IPS-18a (cell line): ENCODE measurements around the gene ABCA1.
"Not testable (repeated sequence)": the region's sequence is repeated elsewhere in the genome, so short reads cannot be mapped to it uniquely, and the experiment has no call there.

Experiments used
- H3K27ac ChIP-seq: one replicate; pipeline ENCODE4 v1.5.1; 2013; ENCODE audit warnings: low read length
- H3K27me3 ChIP-seq: one replicate; pipeline ENCODE4 v1.6.1; 2013; ENCODE audit warnings: mild to moderate bottlenecking, low read length; ENCODE audit not compliant: control insufficient read depth, insufficient read depth
- H3K36me3 ChIP-seq: one replicate; pipeline ENCODE4 v1.6.1; 2013; ENCODE audit warnings: low read depth, low read length; ENCODE audit not compliant: control insufficient read depth
- H3K4me1 ChIP-seq: one replicate; pipeline ENCODE4 v1.6.1; 2013; ENCODE audit warnings: low read depth, low read length; ENCODE audit not compliant: control insufficient read depth
- H3K4me3 ChIP-seq: one replicate; pipeline ENCODE4 v1.5.1; 2013; ENCODE audit warnings: low read length
- H3K9ac ChIP-seq: one replicate; pipeline ENCODE4 v1.6.1; 2013; ENCODE audit warnings: mild to moderate bottlenecking, low read length, moderate library complexity
- H3K9me3 ChIP-seq: one replicate; pipeline ENCODE4 v1.6.1; 2013; ENCODE audit warnings: low read depth, low read length; ENCODE audit not compliant: control insufficient read depth

The ABCA1 gene

DNA sequence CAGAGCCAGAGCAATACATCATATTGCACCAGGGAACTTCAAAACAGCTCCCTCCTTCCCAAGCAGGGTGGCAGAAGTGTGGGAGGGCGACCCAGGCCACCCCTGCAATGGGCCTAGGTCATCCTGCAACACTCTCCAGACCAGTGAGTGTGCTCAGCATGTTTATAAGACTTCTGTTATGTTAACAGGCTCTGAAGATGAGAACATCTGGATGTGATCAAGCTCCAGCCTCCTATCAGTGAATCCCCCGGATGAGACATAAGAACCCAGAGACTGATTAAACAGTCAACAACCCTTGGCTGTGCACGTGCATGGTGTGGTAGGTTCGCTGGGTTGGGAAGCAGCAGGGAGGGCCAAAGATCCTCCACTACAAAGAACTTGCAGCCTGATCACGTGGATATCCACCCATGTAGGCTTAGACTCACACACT, 63.3 kb downstream of the ABCA1 start:
- Histone ChIP-seq H3K4me3 (no peak overlapping the region), H3K9me3 (no peaks in the 10 kb centered on the region), H3K36me3 (no peaks in the 10 kb centered on the region), H3K27ac (no peak overlapping the region), H3K9ac (no peak overlapping the region), H3K27me3 (no peaks in the 10 kb centered on the region), H3K4me1 (peaks cover 49% of the 10 kb centered on the region)

DNA sequence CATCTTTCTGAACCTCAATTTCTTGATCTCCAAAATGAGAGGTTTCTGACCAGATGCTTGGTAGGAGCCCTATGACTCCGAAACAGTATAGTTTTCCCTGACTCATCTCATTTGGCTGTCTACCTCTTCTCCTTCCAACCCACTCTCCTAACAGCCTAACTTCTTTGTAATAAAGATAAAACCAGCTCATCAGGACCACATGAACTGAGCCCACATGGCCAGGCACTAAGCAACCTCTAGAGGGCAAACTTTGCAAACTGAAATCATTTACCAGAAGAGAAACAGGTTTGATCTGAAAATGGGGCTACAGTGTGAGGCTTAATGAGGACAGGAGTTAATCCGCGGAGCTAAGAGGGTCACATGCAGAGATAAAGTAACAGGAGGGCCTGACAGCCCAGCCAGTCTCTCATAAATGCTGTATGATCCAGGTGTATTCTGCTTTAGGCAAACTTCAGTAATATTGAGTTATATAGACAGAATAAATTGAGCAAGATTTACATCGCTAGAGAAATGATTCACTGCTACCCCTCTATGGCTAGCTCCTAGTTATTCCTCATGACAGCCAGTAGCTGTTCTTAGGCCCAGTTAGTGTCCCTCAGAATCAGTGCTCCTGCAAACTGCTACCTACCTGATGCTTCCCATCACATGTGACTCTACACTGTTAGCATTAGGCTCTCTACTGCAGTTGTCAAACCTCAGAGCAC, 64.6 kb downstream of the ABCA1 start:
- Histone ChIP-seq H3K9me3 (no peaks in the 10 kb centered on the region), H3K4me3 (peak overlapping the region; percentile 24), H3K27me3 (no peaks in the 10 kb centered on the region), H3K36me3 (peaks cover 2% of the 10 kb centered on the region), H3K4me1 (peaks cover 38% of the 10 kb centered on the region), H3K9ac (no peak overlapping the region), H3K27ac (no peak overlapping the region)

GRCh38 chr9:104861397-104861796, 66.6 kb downstream of the ABCA1 start:
- H3K9me3 ChIP-seq = no peaks in the 10 kb centered on the region
- H3K27me3 ChIP-seq = no peaks in the 10 kb centered on the region
- H3K4me3 ChIP-seq = no peak overlapping the region
- no peak overlapping the region for H3K9ac ChIP-seq
- H3K36me3 ChIP-seq = peaks cover 2% of the 10 kb centered on the region
- peaks cover 35% of the 10 kb centered on the region for H3K4me1 ChIP-seq
- no peak overlapping the region for H3K27ac ChIP-seq

DNA sequence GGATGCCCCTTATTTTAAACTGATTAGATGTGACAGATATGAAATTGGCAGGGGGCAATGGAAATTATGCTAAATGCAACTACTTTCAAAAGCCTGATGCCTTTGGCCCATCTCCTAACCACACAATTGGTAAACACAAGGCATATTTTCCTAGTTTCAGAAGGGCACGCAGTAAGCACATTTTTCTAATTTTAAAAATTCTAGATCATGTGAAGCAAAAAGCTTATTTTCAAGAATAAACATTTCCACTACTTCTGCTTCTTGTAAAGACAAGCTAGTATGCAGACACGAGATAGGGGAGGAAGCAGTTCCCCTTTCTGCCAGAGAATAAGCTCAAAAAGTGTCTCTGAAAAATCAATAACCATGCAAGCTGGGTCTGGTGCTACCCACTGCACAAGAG, 67.7 kb downstream of the ABCA1 start:
- no peak overlapping the region for H3K9ac ChIP-seq

GRCh38 chr9:104858846-104859245, 69.1 kb downstream of the ABCA1 start:
- H3K9me3 ChIP-seq = no peaks in the 10 kb centered on the region
- peaks cover 23% of the 10 kb centered on the region for H3K4me1 ChIP-seq
- no peak overlapping the region for H3K27ac ChIP-seq
- peaks cover 2% of the 10 kb centered on the region for H3K36me3 ChIP-seq
- no peak overlapping the region for H3K4me3 ChIP-seq
- no peaks in the 10 kb centered on the region for H3K27me3 ChIP-seq
- no peak overlapping the region for H3K9ac ChIP-seq

More for the DNA sequence above, 67.7 kb downstream of the ABCA1 start:
- no peaks in the 10 kb centered on the region for H3K27me3 ChIP-seq
- H3K9me3 ChIP-seq = no peaks in the 10 kb centered on the region
- H3K27ac ChIP-seq = no peak overlapping the region
- H3K4me1 ChIP-seq = peaks cover 35% of the 10 kb centered on the region
- H3K36me3 ChIP-seq = peaks cover 2% of the 10 kb centered on the region
- no peak overlapping the region for H3K4me3 ChIP-seq

GRCh38 chr9:104858271-104858670, 69.7 kb downstream of the ABCA1 start:
- Histone ChIP-seq H3K36me3 (peaks cover 2% of the 10 kb centered on the region), H3K4me1 (peaks cover 17% of the 10 kb centered on the region), H3K9me3 (no peaks in the 10 kb centered on the region), H3K4me3 (no peak overlapping the region), H3K27me3 (no peaks in the 10 kb centered on the region), H3K27ac (no peak overlapping the region), H3K9ac (no peak overlapping the region)

- Histone ChIP-seq H3K27me3 (no peaks in the 10 kb centered on the region), H3K4me1 (peaks cover 1% of the 10 kb centered on the region), H3K36me3 (peaks cover 2% of the 10 kb centered on the region), H3K4me3 (no peak overlapping the region), H3K27ac (no peak overlapping the region), H3K9ac (no peak overlapping the region), H3K9me3 (no peaks in the 10 kb centered on the region)
Observed at GRCh38 chr9:104856413-104856941, 71.5 kb downstream of the ABCA1 start.

- no peaks in the 10 kb centered on the region for H3K4me1 ChIP-seq
- no peaks in the 10 kb centered on the region for H3K9me3 ChIP-seq
- no peaks in the 10 kb centered on the region for H3K27me3 ChIP-seq
- no peak overlapping the region for H3K4me3 ChIP-seq
- H3K27ac ChIP-seq = no peak overlapping the region
- peaks cover 2% of the 10 kb centered on the region for H3K36me3 ChIP-seq
- no peak overlapping the region for H3K9ac ChIP-seq
Observed at GRCh38 chr9:104855807-104856206, 72.1 kb downstream of the ABCA1 start.

DNA sequence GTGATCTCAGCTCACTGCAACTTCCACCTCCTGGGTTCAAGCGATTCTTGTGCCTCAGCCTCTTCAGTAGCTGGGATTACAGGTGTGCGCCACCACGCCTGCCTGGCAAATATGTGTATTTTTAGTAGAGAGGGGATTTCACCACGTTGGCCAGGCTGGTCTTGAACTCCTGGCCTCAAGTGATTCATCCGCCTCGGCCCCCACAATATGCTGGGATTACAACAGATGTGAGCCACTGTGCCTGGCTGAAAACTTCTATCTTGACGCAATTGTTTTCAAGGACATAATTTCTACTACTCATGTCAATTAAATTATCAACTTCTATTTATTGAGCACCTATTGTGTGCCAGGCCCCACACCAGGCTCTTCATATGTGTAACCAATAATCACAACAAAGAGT, 72.7 kb downstream of the ABCA1 start:
- not testable (repeated sequence) for H3K4me1 ChIP-seq, H3K9me3 ChIP-seq, H3K27me3 ChIP-seq, H3K36me3 ChIP-seq, H3K4me3 ChIP-seq, H3K27ac ChIP-seq, H3K9ac ChIP-seq

GRCh38 chr9:104854613-104855012, 73.3 kb downstream of the ABCA1 start:
- H3K9me3 ChIP-seq = no peaks in the 10 kb centered on the region
- no peaks in the 10 kb centered on the region for H3K27me3 ChIP-seq
- no peaks in the 10 kb centered on the region for H3K4me1 ChIP-seq
- peaks cover 2% of the 10 kb centered on the region for H3K36me3 ChIP-seq
- H3K4me3 ChIP-seq = no peak overlapping the region
- no peak overlapping the region for H3K27ac ChIP-seq
- no peak overlapping the region for H3K9ac ChIP-seq

GRCh38 chr9:104853683-104854082, 74.3 kb downstream of the ABCA1 start:
- Histone ChIP-seq H3K36me3 (no peaks in the 10 kb centered on the region), H3K4me3 (no peak overlapping the region), H3K9me3 (no peaks in the 10 kb centered on the region), H3K4me1 (no peaks in the 10 kb centered on the region), H3K9ac (no peak overlapping the region), H3K27me3 (no peaks in the 10 kb centered on the region), H3K27ac (no peak overlapping the region)

DNA sequence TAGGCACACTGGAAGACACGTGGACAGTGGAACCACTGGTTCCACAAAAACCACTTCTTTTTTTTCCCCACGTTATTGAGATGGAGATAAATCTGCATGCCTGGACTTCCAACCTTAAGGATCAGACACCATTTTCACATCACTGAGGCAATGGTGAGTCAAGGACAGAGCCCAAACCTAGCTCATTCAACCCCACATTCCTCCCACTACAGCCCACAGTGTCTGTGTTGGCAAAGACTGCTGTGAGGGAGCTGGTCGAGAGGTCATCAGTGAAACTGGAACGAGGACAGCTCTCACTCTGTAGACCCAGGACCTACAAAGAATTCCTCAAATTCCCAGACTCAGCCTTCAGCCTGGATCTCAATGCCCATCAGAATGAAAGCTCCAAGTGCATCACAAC, 74.8 kb downstream of the ABCA1 start:
- H3K4me3 ChIP-seq = no peak overlapping the region
- H3K9me3 ChIP-seq = no peaks in the 10 kb centered on the region
- no peak overlapping the region for H3K9ac ChIP-seq
- no peaks in the 10 kb centered on the region for H3K27me3 ChIP-seq
- H3K27ac ChIP-seq = no peak overlapping the region
- H3K4me1 ChIP-seq = no peaks in the 10 kb centered on the region
- H3K36me3 ChIP-seq = no peaks in the 10 kb centered on the region
